Thymus (tissue), 11 donors: ENCODE measurements around the gene BLVRA. TPM values are rescaled to one million over a fixed set of nuclear protein-coding genes. Genes with fewer than 3 reads are reported as not detected.
"Not testable (repeated sequence)": the region's sequence is repeated elsewhere in the genome, so short reads cannot be mapped to it uniquely, and the experiment has no call there.

Source experiments
- DNase-seq, 9 donors: peaks; one replicate each; pipeline ENCODE4 v3.0.0-alpha.2; 2013; ENCODE audit warnings: low spot score in 9 of 9, low read depth in 6 of 9, missing footprints in 1 of 9
- H3K27ac ChIP-seq, 2 donors: one replicate each; pipeline ENCODE4 v1.5.1; 2013; ENCODE audit warnings: control low read depth in 1 of 2, low read depth in 1 of 2, low read length in 1 of 2, mild to moderate bottlenecking in 1 of 2, moderate library complexity in 1 of 2
- H3K27me3 ChIP-seq, 2 donors: one replicate each; pipeline ENCODE4 v1.5.1; 2013; ENCODE audit warnings: low read length in 1 of 2; ENCODE audit not compliant: control insufficient read depth in 2 of 2, insufficient read depth in 1 of 2
- H3K36me3 ChIP-seq, 2 donors: one replicate each; pipeline ENCODE4 v1.5.1; 2013; ENCODE audit warnings: low read length in 1 of 2, mild to moderate bottlenecking in 1 of 2, moderate library complexity in 1 of 2; ENCODE audit not compliant: control insufficient read depth in 2 of 2, insufficient read depth in 2 of 2
- H3K4me1 ChIP-seq, 2 donors: one replicate each; pipeline ENCODE4 v1.5.1; 2013; ENCODE audit warnings: low read length in 2 of 2; ENCODE audit not compliant: control insufficient read depth in 2 of 2, insufficient read depth in 2 of 2
- H3K4me3 ChIP-seq, 2 donors: one replicate each; pipeline ENCODE4 v1.5.1; 2013; ENCODE audit warnings: low read length in 2 of 2, control low read depth in 1 of 2, mild to moderate bottlenecking in 1 of 2
- H3K9me3 ChIP-seq, 2 donors: one replicate each; pipeline ENCODE4 v1.5.1; 2013; ENCODE audit warnings: low read length in 1 of 2, mild to moderate bottlenecking in 1 of 2; ENCODE audit not compliant: control insufficient read depth in 2 of 2, insufficient read depth in 1 of 2
- WGBS: extraction: QIAGEN DNeasy Blood & Tissue Kit; methylation state at CpG from one replicate; pipeline ENCODE4 v1.1.7; 2013; 5-methylcytosine and 5-hydroxymethylcytosine counted together
- polyA plus RNA-seq: library from polyadenylated mRNA; stranded (reverse); fragments of 200-250 nt; gene quantifications from one replicate; pipeline ENCODE4 v1.2.3, GENCODE V29; 2013
- total RNA-seq: library from RNA; stranded (reverse); fragments of 120-200 nt; gene quantifications from one replicate; pipeline ENCODE4 v1.2.4, GENCODE V29; 2013
- donor health status: healthy.

BLVRA gene
- total and polyA plus RNA-seq, 2 donors, result 42.3 to 95.4 TPM

DNA sequence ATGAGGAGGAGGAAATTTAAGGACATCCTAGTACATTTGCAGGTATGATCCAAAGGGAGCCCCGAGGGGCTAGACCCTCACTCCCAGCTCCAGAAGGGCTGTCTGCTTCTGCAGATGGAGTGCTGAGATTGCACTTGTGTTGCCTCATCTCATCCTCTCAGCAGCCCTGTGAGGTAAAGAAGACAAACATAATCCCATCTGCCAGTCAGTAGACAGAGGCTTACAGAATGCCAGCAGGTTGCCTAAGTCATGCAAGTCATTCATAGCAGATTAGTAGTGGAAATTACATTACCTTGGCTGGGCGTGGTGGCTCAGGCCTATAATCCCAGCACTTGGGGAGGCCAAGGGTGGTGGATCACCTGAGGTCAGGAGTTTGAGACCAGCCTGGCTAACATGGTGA, 45.4 kb downstream of the BLVRA start:
- no peaks in the 10 kb centered on the region for H3K36me3 ChIP-seq
- H3K27ac ChIP-seq, result no peak overlapping the region
- no peak overlapping the region for H3K4me3 ChIP-seq
- H3K9me3 ChIP-seq, result no peaks in the 10 kb centered on the region
- H3K4me1 ChIP-seq, result no peaks in the 10 kb centered on the region
- no peaks in the 10 kb centered on the region for H3K27me3 ChIP-seq
- no peak for DNase-seq
- WGBS, result 98% methylated on average over 2 of the region's 2 CpGs

DNA sequence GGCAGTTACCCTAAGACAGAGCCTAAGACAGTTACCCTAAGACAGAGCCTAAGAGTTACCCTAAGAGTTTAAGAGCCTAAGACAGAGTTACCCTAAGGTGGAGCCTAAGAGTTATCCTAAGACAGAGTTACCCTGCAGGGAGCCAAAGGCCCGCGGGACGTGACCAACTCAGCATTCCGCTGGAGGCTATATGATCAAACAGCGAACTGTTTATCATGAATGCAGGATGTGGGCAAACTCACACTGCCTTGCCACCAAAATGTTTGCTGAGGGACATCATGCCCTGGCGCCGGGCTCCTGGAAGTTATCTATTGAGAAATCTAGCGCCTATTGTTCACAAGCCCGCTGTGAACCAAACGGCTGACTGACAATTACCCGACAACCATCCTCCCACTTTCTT, 49.9 kb downstream of the BLVRA start:
- H3K4me3 ChIP-seq, result no peak overlapping the region
- H3K9me3 ChIP-seq, result peaks cover 0 to 5% of the 10 kb centered on the region in 2 donors
- no peaks in the 10 kb centered on the region for H3K36me3 ChIP-seq
- no peak overlapping the region for H3K27ac ChIP-seq
- no peaks in the 10 kb centered on the region for H3K4me1 ChIP-seq
- no peaks in the 10 kb centered on the region for H3K27me3 ChIP-seq
- DNase-seq, result no peak
- 95% methylated on average over 11 of the region's 11 CpGs for WGBS

DNA sequence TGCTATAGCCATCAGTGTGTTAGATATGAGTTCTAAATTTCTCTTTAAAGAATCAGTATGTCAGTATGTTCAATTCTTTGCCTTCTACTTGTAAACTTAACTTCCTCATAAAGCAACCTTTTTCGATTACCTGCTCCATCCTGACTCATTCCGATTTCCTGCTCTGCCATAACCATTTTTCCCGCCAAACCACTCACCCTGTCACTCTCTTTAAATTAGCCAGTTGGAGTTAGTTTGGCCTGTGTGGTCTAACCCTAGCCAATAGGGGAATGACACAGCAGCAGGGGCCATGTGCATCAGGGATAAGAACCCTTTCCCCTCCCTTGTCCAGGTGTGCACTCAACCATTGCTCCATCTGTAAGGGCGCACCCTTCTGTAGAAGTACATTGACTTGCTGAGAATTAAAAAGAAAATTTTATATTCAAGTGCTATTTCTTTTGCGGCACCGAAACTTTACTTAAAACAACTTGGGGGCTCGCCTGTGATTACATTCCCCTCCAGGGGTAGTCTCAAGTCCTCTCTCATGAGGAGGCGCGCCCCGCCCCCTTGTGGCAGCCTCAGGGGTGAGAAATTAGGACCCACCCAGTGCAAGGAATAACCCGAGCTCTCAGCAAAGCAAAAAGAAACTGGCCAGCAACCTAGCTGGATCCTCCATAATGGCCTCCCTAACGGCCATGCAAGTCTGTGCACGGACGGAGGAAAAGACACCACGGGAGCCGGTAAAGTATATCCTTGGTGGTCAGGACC, 51.9 kb downstream of the BLVRA start:
- 92% methylated on average over 16 of the region's 16 CpGs for WGBS
- not testable (repeated sequence) for H3K9me3 ChIP-seq, H3K4me3 ChIP-seq, H3K36me3 ChIP-seq, DNase-seq, H3K27me3 ChIP-seq, H3K27ac ChIP-seq, H3K4me1 ChIP-seq

DNA sequence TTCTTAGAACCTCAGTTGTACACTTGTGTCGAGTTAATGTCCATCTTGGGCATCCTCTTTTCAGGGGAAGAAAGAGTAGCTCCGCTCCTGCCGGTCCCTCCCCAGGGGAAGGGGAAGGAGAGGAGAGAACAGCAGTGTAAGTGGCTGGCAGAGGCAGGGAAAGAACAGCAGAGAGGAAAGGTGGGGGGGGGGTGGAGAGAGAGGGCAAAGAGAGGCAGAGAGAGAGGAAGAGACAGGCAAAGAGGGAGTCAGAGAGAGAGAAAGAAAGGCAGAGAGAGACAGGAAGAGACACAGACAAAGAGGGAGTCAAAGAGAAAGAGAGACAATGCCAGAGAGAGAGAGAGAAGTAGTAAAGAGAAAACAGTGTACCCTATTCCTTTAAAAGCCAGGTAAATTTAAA, 56.9 kb downstream of the BLVRA start:
- H3K36me3 ChIP-seq, result no peaks in the 10 kb centered on the region
- no peaks in the 10 kb centered on the region for H3K27me3 ChIP-seq
- no peak for DNase-seq
- H3K27ac ChIP-seq, result no peak overlapping the region
- 77% methylated on average over 3 of the region's 3 CpGs for WGBS
- no peak overlapping the region for H3K4me3 ChIP-seq
- H3K9me3 ChIP-seq, result peaks cover 0 to 4% of the 10 kb centered on the region in 2 donors
- H3K4me1 ChIP-seq, result no peaks in the 10 kb centered on the region

DNA sequence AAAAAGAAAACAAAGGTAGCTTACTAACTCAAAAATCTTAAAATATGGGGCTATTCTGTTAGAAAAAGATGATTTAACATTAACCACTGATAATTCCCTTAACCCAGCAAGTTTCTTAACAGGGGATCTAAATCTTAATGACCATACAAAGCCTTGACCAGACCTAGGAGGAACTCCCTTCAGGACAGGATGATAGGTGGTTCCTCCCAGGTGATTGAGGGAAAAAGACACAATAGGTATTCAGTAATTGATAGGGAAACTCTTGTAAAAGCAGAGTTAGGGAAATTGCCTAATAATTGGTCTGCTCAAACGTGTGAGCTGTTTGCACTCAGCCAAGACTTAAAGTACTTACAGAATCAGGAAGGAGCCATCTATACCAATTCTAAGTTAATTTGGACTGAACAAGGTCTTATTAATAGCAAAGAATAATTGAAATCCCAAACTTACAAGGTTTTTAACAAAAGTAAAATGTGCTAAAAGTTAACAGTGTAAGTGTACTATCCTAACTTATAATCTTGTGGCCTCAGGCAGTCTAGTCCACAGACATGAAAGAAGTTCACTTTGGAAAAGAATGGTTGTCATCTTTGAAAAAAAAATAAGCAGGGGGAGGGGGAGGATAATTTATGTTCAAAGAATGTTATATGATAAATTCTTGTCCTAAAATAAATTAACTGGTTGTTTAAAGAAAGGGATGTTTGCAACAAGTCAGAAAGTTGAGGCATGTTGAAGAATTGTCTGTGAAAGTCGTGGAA, 57.7 kb downstream of the BLVRA start:
- not testable (repeated sequence) for H3K9me3 ChIP-seq, H3K4me1 ChIP-seq, DNase-seq, H3K4me3 ChIP-seq, H3K27ac ChIP-seq, H3K36me3 ChIP-seq, H3K27me3 ChIP-seq
- 88% methylated on average over 2 of the region's 2 CpGs for WGBS

DNA sequence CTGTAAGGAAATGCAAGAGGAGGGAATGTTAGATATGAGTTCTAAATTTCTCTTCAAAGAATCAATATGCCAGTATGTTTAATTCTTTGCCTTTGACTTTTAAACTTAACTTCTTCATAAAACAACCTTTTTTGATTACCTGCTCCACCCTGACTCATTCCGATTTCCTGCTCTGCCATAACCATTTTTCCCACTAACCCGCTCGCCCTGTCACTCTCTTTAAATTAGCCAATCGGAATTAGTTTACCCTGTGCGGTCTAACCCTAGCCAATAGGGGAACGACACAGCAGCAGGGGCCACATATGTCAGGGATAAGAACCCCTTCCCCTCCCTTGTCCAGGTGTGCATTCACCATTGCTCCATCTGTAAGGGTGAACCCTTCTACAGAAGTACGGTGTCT, 64.9 kb downstream of the BLVRA start:
- not testable (repeated sequence) for H3K27ac ChIP-seq, H3K9me3 ChIP-seq, H3K4me1 ChIP-seq, H3K36me3 ChIP-seq, H3K4me3 ChIP-seq, DNase-seq
- 97% methylated on average over 7 of the region's 7 CpGs for whole genome bisulfite sequencing
- peaks cover 0 to 13% of the 10 kb centered on the region in 2 donors for H3K27me3 ChIP-seq

DNA sequence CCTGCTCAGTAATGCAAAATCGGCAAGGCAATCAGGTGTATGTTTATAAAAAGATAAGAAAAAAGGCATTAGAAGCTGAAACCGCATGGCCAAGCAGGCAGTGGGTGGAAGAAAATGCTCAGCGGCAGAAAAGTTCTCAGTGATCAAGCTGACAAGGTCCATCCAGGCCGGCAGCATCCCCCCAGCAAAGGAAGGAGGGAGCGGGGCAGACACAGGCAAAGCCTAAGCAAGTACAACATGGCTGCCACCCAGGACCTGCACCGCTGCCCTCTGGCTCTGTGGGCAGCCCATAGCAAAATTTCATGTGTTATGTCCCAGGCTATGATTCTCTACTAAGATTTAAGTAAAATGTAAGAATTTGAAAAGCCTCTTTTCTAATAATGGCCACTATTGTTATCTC, 65.5 kb downstream of the BLVRA start:
- Histone ChIP-seq H3K36me3 (no peaks in the 10 kb centered on the region), H3K9me3 (no peaks in the 10 kb centered on the region), H3K27me3 (peaks cover 0 to 13% of the 10 kb centered on the region in 2 donors), H3K27ac (no peak overlapping the region), H3K4me3 (no peak overlapping the region), H3K4me1 (no peaks in the 10 kb centered on the region)
- DNase-seq, result no peak
- WGBS, result 95% methylated on average over 6 of the region's 6 CpGs

DNA sequence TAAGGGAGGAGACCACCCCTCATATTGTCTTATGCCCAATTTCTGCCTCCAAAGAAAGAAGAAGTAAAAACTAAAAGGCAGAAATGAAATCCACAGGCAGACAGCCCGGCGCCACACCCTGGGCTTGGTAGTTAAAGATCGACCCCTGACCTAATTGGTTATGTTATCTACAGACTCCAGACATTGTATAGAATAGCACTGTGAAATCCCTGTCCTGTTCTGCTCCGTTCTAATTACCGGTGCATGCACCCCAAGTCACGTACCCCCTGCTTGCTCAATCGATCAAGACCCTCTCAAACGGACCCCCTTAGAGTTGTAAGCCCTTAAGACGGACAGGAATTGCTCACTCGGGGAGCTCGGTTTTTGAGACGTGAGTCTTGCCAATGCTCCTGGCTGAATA, 66.0 kb downstream of the BLVRA start:
- H3K9me3 ChIP-seq, H3K27ac ChIP-seq, H3K4me3 ChIP-seq, H3K4me1 ChIP-seq, DNase-seq, H3K36me3 ChIP-seq: not testable (repeated sequence)
- 85% methylated on average over 12 of the region's 12 CpGs for WGBS
- H3K27me3 ChIP-seq, result peaks cover 0 to 13% of the 10 kb centered on the region in 2 donors

DNA sequence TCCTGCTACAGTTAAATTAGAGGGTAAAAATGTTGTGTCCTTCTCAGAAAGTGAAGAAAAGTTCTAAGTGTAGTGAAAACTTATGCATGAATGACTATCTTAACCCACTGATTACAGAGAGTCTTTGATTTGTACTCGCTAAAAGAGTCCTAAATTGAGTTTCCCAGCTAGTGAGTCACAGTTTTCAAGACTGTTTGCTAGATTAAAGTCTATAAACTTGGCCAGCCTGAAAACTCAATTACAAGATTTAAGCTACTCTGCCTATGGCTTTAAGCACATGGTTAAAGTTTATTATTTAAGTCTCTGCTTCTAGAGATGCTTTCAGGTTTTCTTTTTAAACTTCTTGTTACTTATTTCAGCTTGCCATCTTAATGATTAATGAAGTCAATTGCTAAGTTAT, 66.5 kb downstream of the BLVRA start:
- DNase-seq, result no peak
- no peaks in the 10 kb centered on the region for H3K4me1 ChIP-seq
- no peak overlapping the region for H3K4me3 ChIP-seq
- H3K36me3 ChIP-seq, result no peaks in the 10 kb centered on the region
- 42% methylated on average over 1 of the region's 1 CpG for WGBS
- no peak overlapping the region for H3K27ac ChIP-seq
- H3K9me3 ChIP-seq, result no peaks in the 10 kb centered on the region
- peaks cover 0 to 13% of the 10 kb centered on the region in 2 donors for H3K27me3 ChIP-seq
